ENCODE data around the gene CASR. TPM values are rescaled to one million over a fixed set of nuclear protein-coding genes. Genes with fewer than 3 reads are reported as not detected.

CASR gene
- total RNA-seq, 1 experiment from 2014 or later, result 0.02 TPM

GRCh38 chr3:122213650-122214049 is 30.2 kb downstream of the CASR start:
- Histone ChIP-seq H3K27me3 (ENCODE audit: insufficient read depth, low read length) (no peaks in the 10 kb centered on the region), H3K9me3 (ENCODE audit: control insufficient read depth, low read depth, low read length) (no peaks in the 10 kb centered on the region), H3K23ac (ENCODE audit: insufficient read length, low read depth, low read length) (no peak overlapping the region), H2BK20ac (ENCODE audit: low read depth, low read length, poor library complexity, severe bottlenecking) (no peak overlapping the region), H3K79me2 (ENCODE audit: insufficient read depth, low read length) (no peaks in the 10 kb centered on the region), H3K14ac (ENCODE audit: insufficient read depth, low read length) (no peak overlapping the region), H3K18ac (ENCODE audit: insufficient read length, low read depth, low read length) (no peak overlapping the region), H3K4me1 (ENCODE audit: insufficient read depth, low read length) (no peaks in the 10 kb centered on the region), H4K5ac (ENCODE audit: insufficient read length, low read depth, low read length) (no peak overlapping the region), H2BK5ac (ENCODE audit: insufficient read length, low read length) (no peak overlapping the region), H2BK12ac (ENCODE audit: insufficient read length, low read depth, low read length) (no peak overlapping the region), H3K27ac (ENCODE audit: insufficient read length, low read depth, low read length) (no peak overlapping the region), H2AFZ (ENCODE audit: low read length) (no peak overlapping the region), H4K20me1 (ENCODE audit: control insufficient read depth, insufficient read depth, insufficient read length) (no peaks in the 10 kb centered on the region), H3K4me2 (ENCODE audit: insufficient read depth, insufficient read length, low read length) (no peak overlapping the region), H3K9ac (ENCODE audit: extremely low read depth, insufficient read length, low read length) (no peak overlapping the region), H3K56ac (ENCODE audit: insufficient read length, low read depth, low read length) (no peak overlapping the region), H3T11ph (ENCODE audit: low read length) (no peak overlapping the region), H4K8ac (replicated peaks; ENCODE audit: insufficient read length, low read depth, low read length) (no peak overlapping the region), H3K23me2 (ENCODE audit: insufficient read length, low read depth, low read length, poor library complexity, severe bottlenecking) (no peaks in the 10 kb centered on the region), H3K4ac (ENCODE audit: low read depth, low read length) (no peak overlapping the region), H2BK15ac (ENCODE audit: low read depth, low read length) (no peak overlapping the region), H3K79me1 (ENCODE audit: insufficient read depth, low read depth, low read length, poor library complexity, severe bottlenecking) (no peaks in the 10 kb centered on the region), H2AK5ac (ENCODE audit: insufficient read length, low read length) (no peak overlapping the region), H4K91ac (ENCODE audit: insufficient read length, low read depth, low read length) (no peak overlapping the region), H2BK120ac (ENCODE audit: low read depth, low read length, poor library complexity, severe bottlenecking) (no peak overlapping the region)
- Mint-ChIP-seq H3K4me1 (peaks cover 3 to 7% of the 10 kb centered on the region in 2 experiments; a peak in 3 of 4 replicates), H3K4me3 (no peak overlapping the region), H3K27ac (no peak overlapping the region), H3K27me3 (ENCODE audit: low read depth) (peaks cover 3% of the 10 kb centered on the region; the same call in 1 of the 2 replicates), H3K36me3 (ENCODE audit: insufficient read depth in 1 of 3, low read depth in 3 of 3) (no peaks in the 10 kb centered on the region; a peak in 1 of 7 replicates), H3K9me3 (peaks cover 0 to 3% of the 10 kb centered on the region in 2 experiments; a peak in 1 of 5 replicates)
- no CpG with 5 or more reads among the region's 2 CpGs for WGBS (ENCODE audit: extremely low coverage, insufficient read length, low lambda C conversion rate)
- TF ChIP-seq CTCF (conservative IDR thresholded peaks at IDR 0.05), result no peak
- DNase-seq, result no peak
